Measurements from ENCODE around the gene TCF3.

- TF ChIP-seq POLR2A (IDR thresholded peaks at IDR 0.05), result no peak
- TF ChIP-seq CTCF (IDR thresholded peaks at IDR 0.05), result no peak
These were observed 19.1 kb downstream of the TCF3 start for GRCh38 chr19:1633269-1633826.

All from lower leg skin (tissue), 3 donors.